Skeletal muscle cell (primary cell): ENCODE results near the gene SEMA7A.
A peak's percentile ranks its signal among the peaks of the same experiment; 100 is the strongest.

Source experiments
- DNase-seq: peaks from one replicate; pipeline ENCODE4 v3.0.0-alpha.2; 2010; ENCODE audit warnings: low read depth
- H3K4me3 ChIP-seq: 2 replicates; pipeline ENCODE4 v1.5.1; 2011; ENCODE audit warnings: low read depth, mild to moderate bottlenecking, control low read depth, low read length, moderate library complexity

The SEMA7A gene

DNA sequence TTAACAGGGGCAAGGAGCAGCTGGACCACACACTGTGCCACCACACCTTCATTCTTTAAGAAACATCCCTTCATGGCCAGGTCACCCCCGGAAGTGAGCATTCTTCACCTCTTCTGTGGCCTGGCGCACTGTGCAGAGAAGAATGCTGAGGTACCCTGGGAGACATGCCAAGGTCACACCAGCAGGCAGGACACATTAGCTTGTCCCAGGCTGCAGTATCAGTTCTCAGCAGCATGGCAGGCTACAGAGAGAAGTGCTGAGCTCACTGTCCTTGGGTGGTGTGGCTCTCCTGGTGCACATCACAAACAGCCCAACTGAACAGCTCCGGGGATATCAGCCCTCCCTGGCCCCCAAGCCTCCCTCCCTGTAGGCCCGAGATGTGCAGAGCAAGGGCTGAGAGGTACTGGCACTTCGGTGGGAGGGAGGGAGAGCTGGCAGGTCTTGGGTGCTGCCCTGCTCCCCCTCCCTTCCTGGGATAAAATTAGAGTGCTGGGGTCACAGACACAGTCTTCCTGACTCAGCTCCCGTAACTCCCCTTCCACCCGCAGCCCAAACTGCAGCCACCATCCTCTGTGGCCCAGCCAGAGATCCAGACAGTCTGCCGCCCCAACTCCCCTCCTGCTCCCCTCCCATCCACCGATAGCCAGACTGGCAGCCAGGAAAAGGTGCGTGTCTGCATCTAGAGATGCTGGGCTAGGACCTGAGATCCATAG, 13.4 kb downstream of the SEMA7A start:
- no peak for DNase-seq

DNA sequence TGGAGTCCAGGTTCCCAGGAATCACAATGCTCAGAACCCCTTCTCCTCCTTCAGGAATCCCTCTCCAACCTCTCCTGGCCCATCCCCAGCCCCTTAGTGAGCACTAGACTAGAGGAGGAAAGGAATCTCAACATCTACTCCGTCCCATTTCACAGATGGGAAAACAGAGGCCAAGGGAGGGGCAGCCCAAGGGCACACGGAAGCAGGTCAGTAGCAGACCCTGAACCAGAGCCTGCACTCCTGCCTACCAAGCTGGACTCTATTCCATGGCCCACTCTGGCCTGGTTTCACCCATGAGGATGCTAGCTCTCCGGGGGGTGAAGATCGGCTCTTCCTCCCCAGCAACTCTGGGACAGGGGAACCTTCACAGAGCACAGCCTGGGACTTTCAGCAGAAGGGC, 14.3 kb downstream of the SEMA7A start:
- no peak overlapping the region for H3K4me3 ChIP-seq
- DNase-seq = no peak

More for the DNA sequence above, 13.4 kb downstream of the SEMA7A start:
- no peak overlapping the region for H3K4me3 ChIP-seq

DNA sequence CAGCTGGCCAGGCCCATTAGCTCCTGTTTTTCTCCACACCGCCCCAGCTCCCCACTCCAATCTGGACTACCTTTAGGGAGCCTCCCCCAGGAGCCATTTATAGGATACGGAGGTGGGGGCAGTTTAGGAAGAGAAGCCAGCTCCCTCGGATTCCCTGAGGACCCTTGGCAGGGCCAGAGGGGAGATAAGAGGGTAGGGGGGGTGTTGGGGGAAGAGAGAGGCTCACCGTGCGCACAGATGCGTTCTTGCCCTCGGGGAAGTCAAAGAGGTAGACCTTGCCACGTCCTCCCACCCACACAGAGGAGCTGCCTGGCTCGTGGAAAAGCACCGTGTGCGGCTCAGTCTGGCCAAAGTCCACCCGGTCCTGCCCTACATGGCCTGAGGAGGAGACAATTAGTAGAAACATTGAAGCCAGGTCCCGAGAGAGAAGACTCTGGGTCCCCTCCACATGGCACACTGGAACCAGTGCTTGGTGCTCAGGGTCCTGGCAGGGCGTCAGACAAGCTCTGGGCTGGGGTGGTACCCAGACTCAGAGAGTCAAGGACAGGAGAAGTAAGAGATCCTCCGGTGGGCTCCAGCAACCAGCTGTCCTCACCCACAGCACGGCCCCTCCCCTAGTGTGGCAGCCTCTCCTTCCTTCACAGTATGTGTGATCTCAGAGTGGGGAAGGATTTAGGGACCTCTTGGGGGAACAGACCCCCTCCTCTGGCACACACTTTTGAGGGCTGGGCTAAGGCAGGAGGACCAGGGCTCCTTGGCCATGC, 15.0 kb downstream of the SEMA7A start:
- H3K4me3 ChIP-seq = no peak overlapping the region
- no peak for DNase-seq

DNA sequence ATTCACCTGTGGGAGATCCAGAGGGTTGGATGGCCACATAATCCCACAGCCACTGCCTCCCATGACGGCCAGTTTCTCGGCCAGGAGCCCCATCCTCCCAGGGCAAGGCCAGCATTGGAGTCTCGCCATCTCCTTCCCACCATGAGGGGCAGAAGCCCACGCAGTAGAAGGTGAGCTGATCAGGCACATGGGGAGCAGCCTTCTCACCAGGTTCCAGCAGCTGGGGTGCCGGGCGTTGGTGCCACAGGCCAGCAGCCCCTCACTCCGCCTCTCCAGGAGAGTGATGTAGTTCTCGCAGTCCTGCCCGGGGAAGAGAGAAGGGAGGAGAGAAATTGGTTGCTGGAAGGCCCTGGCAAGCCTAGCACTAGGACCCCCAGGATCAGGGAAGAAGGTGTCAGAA, 16.1 kb downstream of the SEMA7A start:
- DNase-seq = no peak
- no peak overlapping the region for H3K4me3 ChIP-seq

DNA sequence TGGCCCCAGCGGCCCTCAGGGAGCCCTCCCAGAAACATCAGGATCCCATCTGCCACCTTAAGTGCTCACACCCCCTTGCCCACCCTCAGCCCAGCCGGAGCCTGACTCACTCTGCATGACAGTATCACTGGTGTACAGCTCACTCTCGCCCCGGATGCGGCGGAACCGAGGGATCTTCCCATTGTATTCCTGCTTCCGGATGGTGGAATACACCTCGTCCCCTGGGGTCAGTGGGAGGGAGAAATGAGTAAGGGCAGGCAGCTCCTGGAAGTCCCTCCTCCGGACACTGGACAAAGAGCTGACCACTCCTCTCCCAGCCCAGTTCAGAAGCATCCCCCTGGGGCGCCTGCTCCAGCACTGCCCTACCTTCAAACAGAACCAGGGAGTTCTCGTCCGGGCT, 16.5 kb downstream of the SEMA7A start:
- peak; percentile 55 for DNase-seq
- H3K4me3 ChIP-seq = no peak overlapping the region

DNA sequence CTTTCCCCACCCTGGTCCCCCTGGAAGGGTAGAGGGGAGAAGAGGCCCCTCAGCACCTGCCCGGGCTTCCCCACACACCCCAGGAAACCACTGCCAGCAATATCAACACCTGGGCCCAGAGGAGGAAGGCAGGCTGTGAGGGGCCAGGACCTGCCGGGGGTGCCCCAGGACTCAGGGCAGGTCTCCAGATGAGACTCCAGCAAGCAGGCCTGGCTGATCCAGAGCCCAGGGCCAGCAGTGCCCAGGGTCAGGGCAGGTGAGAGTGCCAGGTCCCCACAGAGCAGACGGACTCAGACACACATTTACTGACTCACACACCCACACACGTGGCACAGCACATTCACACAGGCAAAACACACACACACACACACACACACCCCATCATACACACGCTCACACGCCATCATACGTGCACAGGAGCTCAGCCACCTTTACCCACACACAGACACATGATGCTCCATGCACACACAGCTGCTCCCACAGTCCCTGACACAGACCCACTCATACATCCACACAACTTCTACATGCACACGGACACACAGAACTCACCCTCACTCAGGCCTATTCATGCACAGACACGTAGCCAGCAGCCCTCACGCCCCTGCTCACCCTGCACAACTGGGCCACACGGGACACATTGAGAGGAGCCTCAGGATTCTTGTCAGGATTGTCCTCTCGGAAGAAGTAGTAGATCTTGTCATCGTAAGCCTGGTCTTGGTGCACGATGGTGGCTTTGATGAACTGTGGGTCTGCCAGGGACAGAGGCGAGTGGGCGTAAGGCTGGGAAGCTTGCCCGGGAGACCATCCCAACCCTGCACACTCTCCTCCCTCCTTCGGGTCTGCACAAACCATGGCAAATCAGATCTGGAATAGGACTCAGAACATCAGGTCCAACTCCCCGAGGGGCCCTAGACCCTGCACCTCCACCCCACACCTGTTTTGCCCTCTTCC, 17.5 kb downstream of the SEMA7A start:
- no peak for DNase-seq
- H3K4me3 ChIP-seq = no peak overlapping the region

DNA sequence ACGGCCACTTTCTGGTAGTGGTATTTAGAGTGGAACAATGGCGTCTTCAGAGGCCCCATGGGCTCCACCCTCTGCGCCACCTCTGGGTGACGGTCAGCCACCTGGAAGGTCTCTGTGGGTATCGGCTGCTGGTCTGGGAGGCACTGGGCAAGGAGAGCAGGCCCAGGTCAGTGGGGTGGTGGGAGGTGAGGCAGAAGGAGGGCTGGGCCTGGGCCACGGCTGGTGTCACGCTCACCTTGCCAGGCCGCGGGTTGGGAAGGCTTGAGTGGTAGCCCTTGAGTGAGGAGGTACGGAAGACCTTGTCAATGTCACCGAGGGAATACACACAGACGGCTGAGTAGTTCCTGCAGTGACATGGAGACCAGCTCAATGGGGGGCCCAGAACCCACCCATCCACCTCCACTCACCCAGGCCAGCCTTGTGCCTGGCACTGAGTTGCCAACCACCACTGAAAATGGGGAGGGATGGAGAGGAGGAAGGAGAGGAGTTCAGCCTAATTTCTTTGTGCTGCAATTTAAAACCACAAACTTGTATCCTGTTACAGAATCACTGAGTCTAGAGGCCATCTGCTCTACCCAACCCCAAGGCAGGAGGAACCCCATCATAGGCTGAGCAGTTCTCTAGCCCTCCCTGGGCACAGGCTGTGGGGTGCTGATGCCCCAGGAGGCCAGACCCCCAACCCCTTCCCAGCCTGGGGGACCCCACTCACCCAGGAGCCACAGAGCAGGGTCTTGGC, 19.0 kb downstream of the SEMA7A start:
- H3K4me3 ChIP-seq = no peak overlapping the region
- no peak for DNase-seq

DNA sequence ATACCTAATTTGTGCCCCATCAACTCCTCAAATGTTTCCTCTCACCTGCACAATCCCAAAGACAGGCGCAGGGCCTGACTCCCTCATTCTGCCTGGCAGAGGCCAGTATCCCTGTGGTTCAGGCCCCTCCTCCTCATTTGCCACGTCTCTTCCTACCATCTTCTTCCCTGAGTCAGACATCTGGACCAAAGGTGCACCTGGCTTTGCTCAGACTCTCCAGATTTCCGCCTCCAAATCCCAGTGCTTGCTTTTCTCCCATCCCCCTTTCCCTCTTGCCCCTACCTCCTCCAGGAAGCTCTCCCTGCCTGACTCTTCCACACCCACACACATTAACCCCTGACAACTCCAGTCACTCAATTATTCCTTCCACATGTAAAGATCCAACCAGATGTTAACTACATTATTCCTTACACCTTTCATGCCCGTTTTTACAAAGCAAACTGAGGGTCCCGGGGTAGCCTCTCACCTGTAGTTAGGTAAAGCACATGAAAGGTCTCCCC, 19.6 kb downstream of the SEMA7A start:
- DNase-seq = no peak

DNA sequence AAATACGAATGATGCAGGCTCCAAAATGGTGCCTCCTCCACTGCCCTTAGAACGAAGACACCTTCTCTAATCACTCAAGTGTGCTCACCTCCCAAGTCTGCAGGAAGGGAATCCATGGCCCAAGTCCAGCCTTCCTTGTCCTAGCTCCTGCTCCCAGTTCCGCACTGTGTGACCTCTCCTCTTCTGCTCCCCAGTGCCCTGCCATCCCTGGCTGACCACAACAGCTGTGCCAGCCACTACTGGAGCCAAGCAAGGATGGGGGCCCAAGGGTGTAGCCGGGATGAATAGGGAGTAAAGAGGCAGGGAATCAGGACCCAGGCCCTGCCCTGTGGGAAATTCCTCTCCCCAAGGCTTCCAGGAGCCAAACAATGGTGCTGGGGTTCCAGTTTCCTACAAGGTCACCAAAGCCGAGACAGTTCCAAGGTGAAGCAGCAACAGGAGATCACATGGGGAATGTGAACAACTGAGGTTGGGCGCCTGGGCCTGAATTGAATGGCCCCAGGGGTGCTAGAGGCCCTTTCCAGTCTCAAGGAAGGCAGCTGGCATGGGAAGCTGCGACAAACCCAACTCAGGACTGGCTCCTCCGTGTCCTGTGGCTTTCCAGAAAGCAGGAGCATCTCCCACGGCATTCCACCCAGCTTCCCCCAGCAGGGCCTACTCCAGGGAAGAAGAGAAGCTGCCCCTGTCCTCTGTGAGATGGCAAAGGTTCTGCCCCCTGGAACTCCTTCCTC, 20.2 kb downstream of the SEMA7A start:
- H3K4me3 ChIP-seq = no peak overlapping the region
- DNase-seq = no peak

More for the DNA sequence above, 19.6 kb downstream of the SEMA7A start:
- H3K4me3 ChIP-seq = no peak overlapping the region

DNA sequence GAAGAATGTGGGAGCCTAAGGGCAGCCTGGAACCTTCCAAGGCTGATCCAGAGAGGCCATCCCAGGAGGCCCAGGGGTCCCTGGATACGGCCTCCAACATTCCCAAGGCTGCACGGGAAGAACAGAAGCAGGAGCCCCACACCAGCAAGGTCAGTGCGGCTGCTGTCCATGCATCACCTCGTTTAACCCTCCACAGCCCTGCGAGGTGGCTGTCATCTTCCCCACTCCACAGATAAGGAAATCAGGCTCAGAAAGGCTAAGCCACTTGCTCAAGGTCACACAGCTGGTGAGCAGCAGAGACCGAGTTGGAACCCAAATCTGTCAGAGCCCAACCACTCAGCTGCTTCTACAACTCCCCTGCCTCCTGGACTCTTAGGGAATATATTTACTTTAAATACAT, 21.6 kb downstream of the SEMA7A start:
- H3K4me3 ChIP-seq = no peak overlapping the region
- no peak for DNase-seq

DNA sequence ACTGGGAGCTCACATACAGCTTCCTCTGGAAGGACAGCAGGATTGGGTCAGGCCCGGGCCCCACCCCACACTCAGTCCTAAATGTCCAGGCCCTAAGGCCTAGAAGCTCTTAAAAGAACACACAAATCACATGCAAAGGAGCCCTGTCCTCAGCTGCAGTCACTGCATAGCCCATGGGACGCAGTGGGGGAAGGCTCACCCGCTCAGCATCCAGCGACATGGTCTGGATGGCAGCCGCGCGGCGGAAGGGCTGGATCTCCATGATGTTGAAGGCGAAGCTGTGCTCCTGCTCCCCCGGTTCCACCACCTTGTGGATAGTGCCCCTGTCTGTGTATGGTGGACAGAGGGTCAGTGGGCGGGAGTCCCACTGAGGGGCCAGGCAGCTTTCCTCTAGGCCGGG, 22.1 kb downstream of the SEMA7A start:
- DNase-seq = no peak
- H3K4me3 ChIP-seq = no peak overlapping the region

DNA sequence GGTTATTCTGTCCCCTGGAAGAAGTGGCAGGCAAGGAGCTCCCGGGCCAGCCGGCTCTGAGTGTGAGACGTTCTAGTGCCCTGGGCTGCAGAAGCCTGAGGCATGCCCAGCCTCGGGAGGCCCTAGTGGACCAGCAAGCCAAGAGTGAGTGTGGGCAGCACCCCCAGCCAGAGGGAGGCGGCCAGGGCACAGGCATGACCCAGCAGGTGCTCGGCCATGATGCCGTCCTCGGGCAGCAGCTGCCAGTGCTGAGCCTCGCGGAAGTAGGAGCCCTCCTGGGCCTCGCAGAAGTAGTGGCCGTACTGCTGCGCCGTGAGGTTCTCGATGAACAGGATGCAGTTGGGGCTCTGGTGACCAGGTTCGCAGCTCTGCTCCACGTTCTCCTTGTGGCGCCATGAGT, 23.3 kb downstream of the SEMA7A start:
- DNase-seq = no peak
- H3K4me3 ChIP-seq = no peak overlapping the region

DNA sequence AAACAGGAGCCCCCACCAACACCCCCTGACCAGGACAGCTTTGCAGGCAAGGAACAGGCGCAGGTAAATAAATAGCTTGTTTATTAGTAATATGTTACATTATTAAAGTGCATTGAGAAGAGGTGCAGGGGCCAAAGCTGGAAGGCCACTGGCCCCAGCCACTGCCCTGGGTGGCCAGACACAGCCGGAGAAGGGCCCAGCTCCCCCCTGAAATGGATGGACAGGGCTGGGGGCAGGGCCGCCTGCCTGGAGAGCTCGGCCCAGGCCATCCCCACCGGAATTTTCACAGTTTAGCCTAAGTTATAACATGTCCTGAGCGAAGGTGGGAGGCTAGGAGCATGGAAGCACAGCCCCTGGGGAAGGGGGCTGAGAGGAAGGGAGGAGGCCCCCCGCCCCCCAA, 24.5 kb downstream of the SEMA7A start:
- no peak overlapping the region for H3K4me3 ChIP-seq
- DNase-seq = no peak

DNA sequence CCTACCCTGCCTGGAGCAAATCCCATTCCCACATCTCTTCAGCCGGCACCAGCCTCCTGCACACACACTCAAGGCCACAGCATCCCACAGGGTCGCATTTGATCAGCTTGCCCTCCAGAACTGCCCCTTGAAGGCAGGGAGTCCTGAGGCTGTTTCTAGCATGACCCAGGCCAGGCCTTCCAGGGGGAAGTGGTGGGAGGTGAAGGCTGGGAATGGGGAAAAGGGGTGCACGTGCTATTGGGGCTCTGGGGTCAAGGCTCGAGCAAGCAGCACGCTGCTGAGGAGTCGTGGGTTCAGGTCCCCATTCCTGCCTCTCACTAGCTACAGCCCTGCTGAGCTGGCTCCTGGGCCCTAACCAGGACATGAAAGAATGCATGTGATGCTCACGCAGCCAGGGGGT, 24.9 kb downstream of the SEMA7A start:
- no peak for DNase-seq
- no peak overlapping the region for H3K4me3 ChIP-seq

DNA sequence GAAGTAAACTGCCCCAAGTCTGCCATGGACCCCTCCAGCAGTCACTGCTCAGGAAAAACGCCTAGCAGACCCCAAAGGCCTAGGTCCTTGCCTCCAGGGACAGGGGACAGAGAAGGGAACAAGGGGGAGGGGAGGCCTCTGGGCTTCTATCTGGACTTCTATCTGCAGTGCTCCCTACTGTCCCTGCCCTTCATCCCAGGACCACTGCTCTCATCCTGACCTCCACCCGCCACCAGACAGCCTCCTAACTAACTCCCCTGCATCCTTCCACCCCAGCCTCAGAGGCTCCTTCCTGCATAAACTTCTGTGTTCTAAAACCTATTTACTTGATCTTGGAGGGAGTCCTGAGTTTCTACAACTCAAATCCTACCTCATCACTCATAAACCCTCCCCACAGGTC, 25.4 kb downstream of the SEMA7A start:
- no peak overlapping the region for H3K4me3 ChIP-seq
- no peak for DNase-seq

DNA sequence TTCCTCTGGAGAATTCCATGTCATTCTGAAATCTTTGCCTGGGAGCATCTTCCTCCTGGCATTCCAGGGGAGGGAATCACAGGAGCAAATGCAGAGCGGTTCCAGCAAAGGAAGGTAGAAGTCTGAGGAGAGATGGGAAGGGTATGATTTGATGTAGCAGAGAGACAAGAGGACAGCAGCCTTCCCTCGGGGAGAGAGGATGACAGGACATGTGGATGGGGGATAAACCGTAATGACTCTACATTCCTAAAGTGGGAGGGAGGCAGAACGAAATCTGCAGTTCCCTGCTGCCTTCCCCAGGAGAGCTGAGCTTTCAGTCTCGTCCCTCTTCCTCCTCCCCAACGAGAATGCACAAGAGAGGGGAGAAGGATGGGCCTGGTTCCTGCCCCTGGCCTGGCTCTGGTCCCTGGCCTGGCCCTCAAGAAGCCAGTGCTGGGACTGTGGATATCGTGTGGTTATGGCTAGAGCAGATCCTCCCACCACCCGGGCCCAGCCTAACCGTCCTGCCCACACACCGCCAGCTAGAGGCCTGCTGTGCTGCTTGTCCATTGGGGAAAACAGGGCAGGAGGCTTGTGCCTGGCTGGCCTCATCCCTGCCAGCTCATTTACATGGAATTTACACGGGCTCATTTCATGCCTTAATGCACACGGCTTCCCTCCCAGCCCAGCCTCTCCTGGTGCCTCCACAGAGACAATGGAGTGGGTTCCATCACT, 26.6 kb downstream of the SEMA7A start:
- DNase-seq = peak; percentile 85
- H3K4me3 ChIP-seq = no peak overlapping the region

DNA sequence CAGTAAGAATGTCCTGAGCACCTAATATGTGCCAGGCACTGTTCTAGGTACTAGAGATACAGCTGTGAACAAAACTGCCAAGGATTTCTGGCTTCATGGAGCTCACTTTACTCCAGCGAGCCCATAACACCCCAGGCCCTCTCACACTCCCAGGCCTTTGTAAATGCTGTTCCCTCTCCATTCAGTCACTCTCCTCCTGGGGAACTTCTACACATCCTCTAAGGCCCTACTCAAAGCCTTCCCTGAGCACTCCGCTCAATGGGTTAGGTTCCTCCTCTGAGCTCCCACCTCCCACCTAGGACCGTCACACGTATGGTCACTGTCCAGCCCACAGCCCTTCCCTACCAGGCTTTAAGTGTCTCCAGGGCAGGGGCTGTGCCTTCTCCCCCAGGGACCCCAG, 27.2 kb downstream of the SEMA7A start:
- DNase-seq = no peak
- no peak overlapping the region for H3K4me3 ChIP-seq

DNA sequence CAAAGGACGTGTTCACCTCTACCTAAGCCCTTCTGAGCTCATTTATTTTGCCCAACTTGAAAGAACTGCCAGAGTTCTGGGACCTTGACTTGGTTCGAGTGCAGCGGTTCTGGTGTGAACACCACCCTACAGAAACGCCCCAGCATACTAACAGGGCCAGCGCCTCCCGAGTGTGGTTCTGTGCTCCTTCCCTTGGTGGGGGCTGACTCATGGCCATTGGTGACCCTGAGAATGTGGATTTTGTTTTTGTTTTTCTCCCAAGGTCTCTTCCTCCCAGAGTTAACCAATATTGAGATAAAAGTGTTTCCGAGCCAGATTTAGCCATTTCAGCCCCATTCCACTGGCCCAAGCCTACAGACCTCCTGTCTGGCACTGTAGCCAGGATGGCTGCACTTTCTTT, 27.9 kb downstream of the SEMA7A start:
- DNase-seq = no peak
- no peak overlapping the region for H3K4me3 ChIP-seq
